Mammary epithelial cell (primary cell): ENCODE results near the gene RASAL3.

Source experiments
- CTCF ChIP-seq, 2 donors: IDR thresholded peaks in 1 of 2; conservative IDR thresholded peaks in 1 of 2; 2 replicates each; pipeline ENCODE4 v1.5.1; 2011 to 2012; ENCODE audit warnings: inconsistent platforms in 2 of 2, low read length in 2 of 2, mild to moderate bottlenecking in 2 of 2, control low read depth in 1 of 2, low read depth in 1 of 2; ENCODE audit not compliant: insufficient read depth in 1 of 2; ENCODE audit errors: extremely low read depth in 1 of 2
- EZH2 ChIP-seq: IDR thresholded peaks from 2 replicates; pipeline ENCODE4 v1.6.1; 2012; ENCODE audit warnings: low read length, inconsistent platforms, borderline replicate concordance

GRCh38 chr19:15456871-15457700 lies 7.3 kb downstream of the RASAL3 start:
- TF ChIP-seq EZH2 (no peak), CTCF (conservative IDR thresholded peaks at IDR 0.05 in 1 of 2, IDR thresholded peaks at IDR 0.05 in 1 of 2; ENCODE audit: extremely low read depth in 1 of 2, insufficient read depth in 1 of 2, low read depth in 1 of 2, low read length in 2 of 2) (no peak)
